Activated CD8-positive, alpha-beta T cell treated with anti-CD3 and anti-CD28 coated beads, Interleukin-2, amount 10 ng/mL, durations not matched to agents 7 days and 5 days (primary cell): ENCODE results near the gene ADAMTS16. TPM values are rescaled to one million over a fixed set of nuclear protein-coding genes. Genes with fewer than 3 reads are reported as not detected.

Experiments
- ATAC-seq: fragments of 150-1000 bp; cut with Tn5 transposase; one replicate; pipeline ENCODE4 v1.10.0; 2021; ENCODE audit warnings: moderate library complexity
- CTCF ChIA-PET: fragments of 350-600 bp; sonication (Branson Sonifier 250); formaldehyde crosslinking; loops from one replicate; lab custom pipeline; 2021; ENCODE audit warnings: antibody characterized with exemption; lab: Charles Lee
- POLR2A ChIA-PET: fragments of 350-600 bp; sonication (Branson Sonifier 250); formaldehyde crosslinking; loops from one replicate; lab custom pipeline; 2021; ENCODE audit warnings: antibody characterized with exemption; lab: Charles Lee
- DNase-seq: peaks from one replicate; pipeline ENCODE4 v3.0.0-alpha.2; 2020
- H3K27ac Mint-ChIP-seq: one replicate; pipeline ENCODE4 v1.8.0; 2021; ENCODE audit warnings: mild to moderate bottlenecking, mixed read lengths
- H3K27me3 Mint-ChIP-seq: one replicate; pipeline ENCODE4 v1.8.0; 2021; ENCODE audit warnings: low read depth, mixed read lengths
- H3K36me3 Mint-ChIP-seq: one replicate; pipeline ENCODE4 v1.8.0; 2021; ENCODE audit warnings: low read depth, mixed read lengths
- H3K4me1 Mint-ChIP-seq: one replicate; pipeline ENCODE4 v1.8.0; 2021; ENCODE audit warnings: low read depth, mixed read lengths
- H3K4me3 Mint-ChIP-seq: one replicate; pipeline ENCODE4 v1.8.0; 2021; ENCODE audit warnings: mild to moderate bottlenecking, mixed read lengths
- H3K9me3 Mint-ChIP-seq: one replicate; pipeline ENCODE4 v1.8.0; 2022; ENCODE audit warnings: mixed read lengths; ENCODE audit not compliant: insufficient read depth
- total RNA-seq, 2 experiments: library from RNA; stranded (reverse); gene quantifications; one replicate each; pipeline ENCODE4 v1.2.3, GENCODE V29; 2021

Gene ADAMTS16
- total RNA-seq, 2 experiments from 2014 or later: not detected

- DNase-seq (no peak), ATAC-seq (no peak)
- no peaks in the 10 kb centered on the region for H3K27me3 Mint-ChIP-seq
- no peaks in the 10 kb centered on the region for H3K4me1 Mint-ChIP-seq
- H3K4me3 Mint-ChIP-seq: no peak overlapping the region
- H3K36me3 Mint-ChIP-seq: no peaks in the 10 kb centered on the region
- CTCF ChIA-PET: no interaction called here
- no peaks in the 10 kb centered on the region for H3K9me3 Mint-ChIP-seq
- POLR2A ChIA-PET: no interaction called here
- H3K27ac Mint-ChIP-seq: no peak overlapping the region
Observed at GRCh38 chr5:5315068-5315980, 175.2 kb downstream of the ADAMTS16 start.

- Mint-ChIP-seq H3K4me3 (no peak overlapping the region), H3K4me1 (no peaks in the 10 kb centered on the region), H3K36me3 (no peaks in the 10 kb centered on the region), H3K9me3 (no peaks in the 10 kb centered on the region), H3K27me3 (no peaks in the 10 kb centered on the region), H3K27ac (no peak overlapping the region)
- ChIA-PET POLR2A (no interaction called here), CTCF (no interaction called here)
- DNase-seq (no peak), ATAC-seq (no peak)
Observed at GRCh38 chr5:5316334-5316733, 176.2 kb downstream of the ADAMTS16 start.

- H3K4me1 Mint-ChIP-seq: no peaks in the 10 kb centered on the region
- CTCF ChIA-PET: no interaction called here
- H3K9me3 Mint-ChIP-seq: no peaks in the 10 kb centered on the region
- no peak for ATAC-seq
- POLR2A ChIA-PET: no interaction called here
- no peaks in the 10 kb centered on the region for H3K36me3 Mint-ChIP-seq
- H3K27me3 Mint-ChIP-seq: no peaks in the 10 kb centered on the region
- H3K4me3 Mint-ChIP-seq: no peak overlapping the region
- DNase-seq: no peak
- no peak overlapping the region for H3K27ac Mint-ChIP-seq
Observed at GRCh38 chr5:5317976-5318375, 177.8 kb downstream of the ADAMTS16 start.

- no peaks in the 10 kb centered on the region for H3K27me3 Mint-ChIP-seq
- H3K27ac Mint-ChIP-seq: no peak overlapping the region
- DNase-seq: no peak
- H3K4me3 Mint-ChIP-seq: no peak overlapping the region
- POLR2A ChIA-PET: no interaction called here
- CTCF ChIA-PET: no interaction called here
- H3K4me1 Mint-ChIP-seq: no peaks in the 10 kb centered on the region
- no peaks in the 10 kb centered on the region for H3K9me3 Mint-ChIP-seq
- no peaks in the 10 kb centered on the region for H3K36me3 Mint-ChIP-seq
- ATAC-seq: no peak
Observed at GRCh38 chr5:5318426-5319190, 178.5 kb downstream of the ADAMTS16 start.

- no peak overlapping the region for H3K27ac Mint-ChIP-seq
- H3K9me3 Mint-ChIP-seq: no peaks in the 10 kb centered on the region
- no peaks in the 10 kb centered on the region for H3K27me3 Mint-ChIP-seq
- no peaks in the 10 kb centered on the region for H3K36me3 Mint-ChIP-seq
- CTCF ChIA-PET: no interaction called here
- DNase-seq: no peak
- no peak for ATAC-seq
- H3K4me3 Mint-ChIP-seq: no peak overlapping the region
- POLR2A ChIA-PET: no interaction called here
- no peaks in the 10 kb centered on the region for H3K4me1 Mint-ChIP-seq
Observed at GRCh38 chr5:5320062-5320805, 180.1 kb downstream of the ADAMTS16 start.

- Mint-ChIP-seq H3K4me3 (no peak overlapping the region), H3K27ac (no peak overlapping the region), H3K36me3 (no peaks in the 10 kb centered on the region), H3K4me1 (no peaks in the 10 kb centered on the region), H3K27me3 (no peaks in the 10 kb centered on the region), H3K9me3 (no peaks in the 10 kb centered on the region)
- no peak for ATAC-seq
- no peak for DNase-seq
- POLR2A ChIA-PET: no interaction called here
- CTCF ChIA-PET: no interaction called here
Observed at GRCh38 chr5:5321137-5321536, 181.0 kb downstream of the ADAMTS16 start.

GRCh38 chr5:5323551-5323950, 183.4 kb downstream of the ADAMTS16 start:
- Mint-ChIP-seq H3K9me3 (no peaks in the 10 kb centered on the region), H3K27me3 (no peaks in the 10 kb centered on the region), H3K4me1 (no peaks in the 10 kb centered on the region), H3K27ac (no peak overlapping the region), H3K36me3 (no peaks in the 10 kb centered on the region), H3K4me3 (no peak overlapping the region)
- CTCF ChIA-PET: no interaction called here
- ATAC-seq (no peak), DNase-seq (no peak)
- POLR2A ChIA-PET: no interaction called here

- no peak overlapping the region for H3K27ac Mint-ChIP-seq
- ATAC-seq (no peak), DNase-seq (no peak)
- ChIA-PET CTCF (no interaction called here), POLR2A (no interaction called here)
- H3K36me3 Mint-ChIP-seq: no peaks in the 10 kb centered on the region
- H3K27me3 Mint-ChIP-seq: no peaks in the 10 kb centered on the region
- H3K4me1 Mint-ChIP-seq: no peaks in the 10 kb centered on the region
- H3K4me3 Mint-ChIP-seq: no peak overlapping the region
- no peaks in the 10 kb centered on the region for H3K9me3 Mint-ChIP-seq
Observed at GRCh38 chr5:5326115-5326758, 186.1 kb downstream of the ADAMTS16 start.

- H3K27ac Mint-ChIP-seq: no peak overlapping the region
- ChIA-PET CTCF (no interaction called here), POLR2A (no interaction called here)
- no peaks in the 10 kb centered on the region for H3K36me3 Mint-ChIP-seq
- H3K4me1 Mint-ChIP-seq: no peaks in the 10 kb centered on the region
- no peak overlapping the region for H3K4me3 Mint-ChIP-seq
- DNase-seq (no peak), ATAC-seq (no peak)
- H3K27me3 Mint-ChIP-seq: no peaks in the 10 kb centered on the region
- no peaks in the 10 kb centered on the region for H3K9me3 Mint-ChIP-seq
Observed at GRCh38 chr5:5327126-5327525, 187.0 kb downstream of the ADAMTS16 start.

GRCh38 chr5:5330728-5331452, 190.8 kb downstream of the ADAMTS16 start:
- Mint-ChIP-seq H3K4me3 (no peak overlapping the region), H3K4me1 (no peaks in the 10 kb centered on the region), H3K27me3 (no peaks in the 10 kb centered on the region), H3K9me3 (no peaks in the 10 kb centered on the region), H3K27ac (no peak overlapping the region), H3K36me3 (no peaks in the 10 kb centered on the region)
- CTCF ChIA-PET: no interaction called here
- DNase-seq (no peak), ATAC-seq (no peak)
- POLR2A ChIA-PET: no interaction called here

GRCh38 chr5:5331848-5332247, 191.7 kb downstream of the ADAMTS16 start:
- H3K4me3 Mint-ChIP-seq: no peak overlapping the region
- H3K4me1 Mint-ChIP-seq: no peaks in the 10 kb centered on the region
- no peaks in the 10 kb centered on the region for H3K27me3 Mint-ChIP-seq
- ChIA-PET POLR2A (no interaction called here), CTCF (no interaction called here)
- no peak for ATAC-seq
- no peaks in the 10 kb centered on the region for H3K9me3 Mint-ChIP-seq
- no peaks in the 10 kb centered on the region for H3K36me3 Mint-ChIP-seq
- H3K27ac Mint-ChIP-seq: no peak overlapping the region
- no peak for DNase-seq
